GM23248 (cell line): Measurements from ENCODE around the gene CREB5.

Source experiments
- EZH2 ChIP-seq: fragments of 200-600 bp; sonication (generic); IDR thresholded peaks from 2 replicates; pipeline ENCODE4 v1.6.1; 2018; ENCODE audit warnings: antibody characterized with exemption, mild to moderate bottlenecking; ENCODE audit not compliant: insufficient read depth, poor library complexity, severe bottlenecking
- EZH2phosphoT487 ChIP-seq: fragments of 200-600 bp; sonication (generic); IDR thresholded peaks from 2 replicates; pipeline ENCODE4 v1.6.1; 2018; ENCODE audit warnings: antibody characterized with exemption, moderate library complexity, mild to moderate bottlenecking, low read depth; ENCODE audit not compliant: insufficient read depth

DNA sequence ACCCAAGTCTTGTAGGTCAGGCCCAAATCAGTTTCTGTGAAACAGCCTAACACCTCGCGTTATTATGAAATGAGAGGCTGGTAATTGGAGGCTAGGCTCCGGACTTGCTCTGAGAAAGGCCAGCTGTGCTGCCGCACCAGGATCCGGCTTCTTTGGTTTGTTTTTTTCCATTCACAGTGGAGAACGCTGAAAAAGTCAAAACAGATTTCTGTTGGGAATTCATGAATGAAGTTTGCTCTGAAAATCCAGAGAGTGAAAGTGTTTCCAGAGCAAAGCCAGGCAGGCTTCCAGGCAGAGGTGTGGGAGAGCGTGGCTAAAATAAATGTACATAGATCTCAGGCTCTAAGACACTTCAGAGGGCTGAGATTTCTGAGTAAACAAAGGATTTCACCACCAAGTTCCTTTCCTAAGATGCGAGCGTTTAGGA is 305.8 kb downstream of the CREB5 start:
- TF ChIP-seq EZH2phosphoT487 (no peak), EZH2 (no peak)
